Stomach (tissue), 9 donors: Measurements from ENCODE around the gene PIN4. TPM values are rescaled to one million over a fixed set of nuclear protein-coding genes. Genes with fewer than 3 reads are reported as not detected.
A peak's percentile ranks its signal among the peaks of the same experiment; 100 is the strongest.

Experiments used
- DNase-seq, 2 donors: peaks; one replicate each; pipeline versions ENCODE4 v3.0.0 to v3.0.0-alpha.2; 2013 to 2019
- H3K27ac ChIP-seq, 5 donors: fragments of 200-600 bp in 4 of 5; sonication (generic) in 4 of 5; one replicate each; pipeline ENCODE4 v1.5.1; 2013 to 2019; ENCODE audit warnings: mild to moderate bottlenecking in 1 of 5, moderate library complexity in 1 of 5
- H3K27me3 ChIP-seq, 3 donors: fragments of 200-600 bp; sonication (generic); one replicate each; pipeline ENCODE4 v1.5.1; 2017 to 2019; ENCODE audit warnings: mixed run types in 1 of 3
- H3K36me3 ChIP-seq, 4 donors: fragments of 200-600 bp; sonication (generic); 1 replicate in 3 of 4; 2 replicates in 1 of 4; pipeline ENCODE4 v1.5.1; 2016 to 2019
- H3K4me1 ChIP-seq, 4 donors: fragments of 200-600 bp; sonication (generic); one replicate each; pipeline ENCODE4 v1.5.1; 2016 to 2019
- H3K4me3 ChIP-seq, 4 donors: fragments of 200-600 bp; sonication (generic) in 3 of 4; one replicate each; pipeline ENCODE4 v1.5.1; 2016 to 2019; ENCODE audit warnings: mild to moderate bottlenecking in 1 of 4
- H3K9me3 ChIP-seq, 4 donors: fragments of 200-600 bp; sonication (generic); one replicate each; pipeline ENCODE4 v1.5.1; 2016 to 2019
- CTCF ChIP-seq, 7 experiments: fragments of 450-650 bp in 4 of 7; fragments of 200-600 bp in 3 of 7; sonication (generic) in 3 of 7; IDR thresholded peaks; one replicate each; pipeline ENCODE4 v1.5.1; 2016 to 2019; ENCODE audit warnings: antibody characterized with exemption in 7 of 7, control low read depth in 2 of 7, mild to moderate bottlenecking in 1 of 7
- EP300 ChIP-seq: sonication (generic); formaldehyde crosslinking; IDR thresholded peaks from one replicate; pipeline ENCODE4 v1.6.1; 2017; ENCODE audit warnings: antibody characterized with exemption
- POLR2A ChIP-seq, 4 donors: fragments of 450-650 bp; IDR thresholded peaks; one replicate each; pipeline ENCODE4 v1.6.1; 2016; ENCODE audit warnings: antibody characterized with exemption in 4 of 4, control low read depth in 2 of 4, mild to moderate bottlenecking in 1 of 4, moderate library complexity in 1 of 4
- POLR2AphosphoS5 ChIP-seq, 3 donors: sonication (generic); formaldehyde crosslinking; IDR thresholded peaks; one replicate each; pipeline ENCODE4 v1.6.1; 2016; ENCODE audit warnings: antibody characterized with exemption in 3 of 3
- WGBS, 5 donors: extraction: QIAGEN DNeasy Blood & Tissue Kit in 3 of 5; methylation state at CpG; one replicate each; pipeline versions ENCODE4 v1.1.5 to v1.1.7; 2013 to 2018; 5-methylcytosine and 5-hydroxymethylcytosine counted together
- intact Hi-C: fragments of 100-400 bp; cut with DNase I; formaldehyde crosslinking; loops from one replicate; pipeline ENCODE4 v1.15.1; 2023; ENCODE audit warnings: low total_unique reads
- polyA plus RNA-seq, 3 donors: library from polyadenylated mRNA; stranded (reverse); fragments of 200-250 nt; gene quantifications; one replicate each; pipeline ENCODE4 v1.2.3, GENCODE V29; 2013
- total RNA-seq, 5 donors: library from RNA; depleted of rRNA; stranded (reverse); fragments of >200 nt; gene quantifications; one replicate each; pipeline versions ENCODE4 v1.1.0 to v1.2.3, GENCODE V29; 2014 to 2016
- donor health status: healthy with polysubstance abuse.
- donor health status: Bipolar disorder and iron deficiency.
- donor health status: healthy.

Gene PIN4
- total and polyA plus RNA-seq, 8 donors = 0.45 to 37.8 (median 16.4) TPM; not detected in 2

GRCh38 chrX:72245461-72246089 lies 64.0 kb downstream of the PIN4 start:
- H3K36me3 ChIP-seq = no peaks in the 10 kb centered on the region
- no peaks in the 10 kb centered on the region for H3K9me3 ChIP-seq
- peak; percentile 70 to 77 for DNase-seq
- H3K27me3 ChIP-seq = peaks cover 0 to 8% (median 0%) of the 10 kb centered on the region in 3 donors
- WGBS, 5 donors = 94 to 100% (median 98%) methylated on average over 3 of the region's 3 CpGs
- H3K4me1 ChIP-seq = peaks cover 0 to 9% (median 7%) of the 10 kb centered on the region in 4 donors
- H3K4me3 ChIP-seq = no peak overlapping the region
- intact Hi-C loops = no loop called here
- TF ChIP-seq CTCF (IDR thresholded peaks at IDR 0.05) = peak in 5 of 7 experiments; percentile 36 to 77 (median 65)
- no peak for TF ChIP-seq EP300
- H3K27ac ChIP-seq = no peak overlapping the region

GRCh38 chrX:72247206-72247942 lies 65.8 kb downstream of the PIN4 start:
- H3K4me3 ChIP-seq = no peak overlapping the region
- no peak overlapping the region for H3K27ac ChIP-seq
- intact Hi-C loops = no loop called here
- peak; percentile 60 to 73 for DNase-seq
- no peaks in the 10 kb centered on the region for H3K9me3 ChIP-seq
- WGBS, 5 donors = 39 to 54% (median 47%) methylated on average over 1 to 2 of the region's 2 CpGs
- peaks cover 0 to 9% (median 7%) of the 10 kb centered on the region in 4 donors for H3K4me1 ChIP-seq
- TF ChIP-seq POLR2AphosphoS5 (IDR thresholded peaks at IDR 0.05) = no peak
- no peak for TF ChIP-seq CTCF (IDR thresholded peaks at IDR 0.05)
- no peak for TF ChIP-seq POLR2A (IDR thresholded peaks at IDR 0.05)
- TF ChIP-seq EP300 = no peak
- no peaks in the 10 kb centered on the region for H3K36me3 ChIP-seq
- H3K27me3 ChIP-seq = peaks cover 0 to 8% (median 0%) of the 10 kb centered on the region in 3 donors

Other genes starting within 250 kb of the PIN4 start
- gene RTL5, start 49.8 kb upstream of the PIN4 start, total RNA-seq = 1 to 10 TPM in 3 of 5 donors, under 1 TPM in 2; 0.58 to 5.4 (median 2.9) TPM
- 1 to 10 TPM; 1.2 to 3.7 (median 2.3) TPM for gene RTL5, start 49.8 kb upstream of the PIN4 start, polyA plus RNA-seq
- gene ERCC6L, start 57.3 kb downstream of the PIN4 start, total RNA-seq = 1 to 10 TPM in 3 of 5 donors, not detected in 2; 1.2 to 2.6 (median 1.7) TPM
- gene ERCC6L, start 57.3 kb downstream of the PIN4 start, polyA plus RNA-seq = under 1 TPM; 0.46 to 0.88 (median 0.62) TPM
- 1,000 to 10,000 TPM in 1 of 5 donors, 100 to 1,000 TPM in 4; 199 to 1,324 (median 665) TPM for gene RPS4X, start 95.5 kb downstream of the PIN4 start, total RNA-seq
- gene RPS4X, start 95.5 kb downstream of the PIN4 start, polyA plus RNA-seq = 1,000 to 10,000 TPM in 2 of 3 donors, 100 to 1,000 TPM in 1; 984 to 1,958 (median 1,274) TPM
- 1 to 10 TPM in 1 of 5 donors, not detected in 4; 1.7 TPM for gene CITED1, start 124.2 kb downstream of the PIN4 start, total RNA-seq
- gene CITED1, start 124.2 kb downstream of the PIN4 start, polyA plus RNA-seq = under 1 TPM in 1 of 3 donors, not detected in 2; 0.60 TPM